ENCODE results near the gene APOLD1.
"Not testable (repeated sequence)": the region's sequence is repeated elsewhere in the genome, so short reads cannot be mapped to it uniquely, and the experiment has no call there.

Gene APOLD1

GRCh38 chr12:12810553-12811021 is 25.1 kb downstream of the APOLD1 start:
- DNase-seq, result no peak

- DNase-seq, result no peak
These were observed 25.9 kb downstream of the APOLD1 start for GRCh38 chr12:12811343-12811742.

- DNase-seq, result no peak
These were observed 26.7 kb downstream of the APOLD1 start for GRCh38 chr12:12812174-12812573.

GRCh38 chr12:12812618-12813119 is 27.2 kb downstream of the APOLD1 start:
- no peak for DNase-seq

GRCh38 chr12:12813120-12814101 is 28.0 kb downstream of the APOLD1 start, which contains the start of gene DDX47:
TSS of gene DDX47 (plus strand) at chr12:12813346. CDS start at chr12:12813368, 22 bp downstream.
- peak; percentile 98 for DNase-seq

- DNase-seq, result no peak
These were observed 32.2 kb downstream of the APOLD1 start for GRCh38 chr12:12817616-12818015.

GRCh38 chr12:12818701-12819100 is 33.2 kb downstream of the APOLD1 start:
- no peak for DNase-seq

GRCh38 chr12:12819221-12819620 is 33.8 kb downstream of the APOLD1 start:
- DNase-seq, result no peak

GRCh38 chr12:12819752-12820311 is 34.4 kb downstream of the APOLD1 start:
- no peak for DNase-seq

- DNase-seq, result not testable (repeated sequence)
These were observed 34.9 kb downstream of the APOLD1 start for GRCh38 chr12:12820376-12820775.

GRCh38 chr12:12821975-12822374 is 36.5 kb downstream of the APOLD1 start:
- no peak for DNase-seq

- DNase-seq, result no peak
These were observed 37.4 kb downstream of the APOLD1 start for GRCh38 chr12:12822886-12823285.

- DNase-seq, result no peak
These were observed 37.8 kb downstream of the APOLD1 start for GRCh38 chr12:12823300-12823699.

GRCh38 chr12:12823811-12824210 is 38.4 kb downstream of the APOLD1 start:
- no peak for DNase-seq

- no peak for DNase-seq
These were observed 50.1 kb downstream of the APOLD1 start for GRCh38 chr12:12835378-12836146.

- no peak for DNase-seq
These were observed 51.1 kb downstream of the APOLD1 start for GRCh38 chr12:12836571-12836970.

- DNase-seq, result peak; percentile 46
These were observed 51.8 kb downstream of the APOLD1 start for GRCh38 chr12:12837025-12837812.

GRCh38 chr12:12837813-12838153 is 52.3 kb downstream of the APOLD1 start:
- no peak for DNase-seq

- DNase-seq, result no peak
These were observed 53.5 kb downstream of the APOLD1 start for GRCh38 chr12:12839003-12839395.

- DNase-seq, result not testable (repeated sequence)
These were observed 54.0 kb downstream of the APOLD1 start for GRCh38 chr12:12839439-12839838.

- no peak for DNase-seq
These were observed 54.6 kb downstream of the APOLD1 start for GRCh38 chr12:12839873-12840579.

- DNase-seq, result no peak
These were observed 55.1 kb downstream of the APOLD1 start for GRCh38 chr12:12840580-12840899.

Data from activated T-cell treated with anti-CD3 and anti-CD28 coated beads, Interleukin-2, amount 50 U/mL, for 1 hour (primary cell).